A673 (cell line): ENCODE results near the gene CSTF3.

Experiments used
- CTCF ChIP-seq: fragments of 300-800, 200-600 bp; sonication (generic); conservative IDR thresholded peaks from 2 replicates; pipeline ENCODE4 v1.5.1; 2017; ENCODE audit warnings: low read depth, mild to moderate bottlenecking, antibody characterized with exemption, low read length, moderate library complexity, mixed read lengths
- EZH2 ChIP-seq: fragments of 200-600 bp; sonication (generic); IDR thresholded peaks from 2 replicates; pipeline ENCODE4 v1.6.1; 2017; ENCODE audit warnings: borderline replicate concordance, low read depth, mild to moderate bottlenecking, mixed read lengths, antibody characterized with exemption, low read length; ENCODE audit not compliant: poor library complexity, severe bottlenecking

DNA sequence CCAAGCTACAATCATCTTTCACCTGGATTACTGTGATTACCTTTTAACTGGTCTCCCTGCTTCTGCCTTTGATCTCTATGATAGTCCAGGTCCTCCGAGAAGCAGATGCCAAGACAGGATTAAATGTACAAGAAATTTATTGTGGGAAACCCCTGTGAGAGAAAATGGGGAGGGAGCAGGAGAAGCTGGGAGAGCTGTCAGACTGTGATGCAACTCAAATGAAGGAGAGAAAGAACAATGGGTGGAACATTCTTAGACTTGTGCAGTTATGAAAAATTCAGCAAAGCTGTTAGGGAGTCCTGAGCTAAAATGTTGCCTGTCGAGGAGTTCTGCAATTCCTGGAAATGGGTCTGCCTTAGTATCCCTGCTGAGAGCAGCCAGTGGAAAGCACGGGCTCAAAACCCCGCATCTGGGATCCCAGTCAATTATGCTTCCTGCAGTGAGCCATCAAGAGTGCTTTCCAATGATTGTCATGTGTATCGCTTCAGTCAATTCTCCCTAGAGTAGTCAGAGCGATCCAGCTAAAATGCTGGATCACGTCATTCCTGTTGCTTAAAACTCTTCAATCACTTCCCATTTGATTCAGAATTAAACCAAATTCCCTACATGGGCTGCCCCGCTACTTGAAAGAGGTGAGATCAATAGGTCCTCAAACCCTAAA lies 16.5 kb upstream of the CSTF3 start:
- TF ChIP-seq CTCF = no peak
- TF ChIP-seq EZH2 = no peak
